Activated CD4-positive, alpha-beta T cell treated with anti-CD3 and anti-CD28 coated beads, Interleukin-2, amount 50 U/mL, for 4 hours (primary cell): ENCODE data around the gene WNT9B.

Experiments
- DNase-seq, 2 experiments: peaks; one replicate each; pipeline ENCODE4 v3.0.0-alpha.2; 2020

The WNT9B gene

GRCh38 chr17:46884552-46884951, 33.2 kb downstream of the WNT9B start:
- no peak for DNase-seq

DNA sequence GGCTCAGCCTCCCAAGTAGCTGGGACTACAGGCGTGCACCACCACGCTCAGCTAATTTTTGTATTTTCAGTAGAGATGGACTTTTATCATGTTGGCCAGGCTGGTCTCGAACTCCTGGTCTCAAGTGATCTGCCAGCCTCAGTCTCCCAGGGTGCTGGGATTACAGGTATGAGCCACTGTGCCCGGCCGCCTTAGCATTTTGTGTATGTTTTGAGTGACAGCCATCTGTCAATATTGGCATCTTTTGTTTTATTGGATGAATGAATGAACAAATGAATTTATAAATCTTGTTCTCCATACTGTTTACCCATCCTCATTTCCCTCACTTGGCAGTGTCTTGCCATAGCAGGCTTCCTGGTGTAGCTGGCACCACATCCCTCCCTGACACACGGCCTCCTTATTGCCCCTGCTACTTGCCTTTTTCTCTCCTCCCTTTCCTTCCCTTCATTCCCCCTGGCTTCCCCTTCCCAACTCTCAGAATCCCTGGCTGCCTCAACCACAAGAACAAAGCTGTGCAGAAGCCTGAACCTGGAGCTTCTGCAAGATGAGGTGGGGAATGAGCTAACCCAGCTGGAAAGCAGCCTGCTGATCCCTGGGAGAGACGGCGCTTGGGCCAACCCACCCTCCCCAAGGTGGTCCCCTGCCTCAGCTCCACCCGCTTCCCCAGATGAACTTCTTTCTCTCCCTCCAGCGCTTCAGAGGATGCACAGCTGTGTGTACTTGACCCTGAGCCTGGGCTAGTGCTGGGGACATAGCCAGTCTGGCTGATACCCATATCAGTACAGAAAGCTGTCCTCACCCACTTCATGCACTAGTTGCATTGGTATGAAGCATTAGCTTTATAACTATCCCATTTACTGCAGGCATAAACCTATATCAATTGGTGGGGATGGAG, 34.3 kb downstream of the WNT9B start:
- no peak for DNase-seq

- no peak for DNase-seq
These were observed 34.9 kb downstream of the WNT9B start for GRCh38 chr17:46886310-46886663.

GRCh38 chr17:46887717-46888116, 36.3 kb downstream of the WNT9B start:
- no peak for DNase-seq

- DNase-seq: no peak
These were observed 37.3 kb downstream of the WNT9B start for GRCh38 chr17:46888727-46889126.

DNA sequence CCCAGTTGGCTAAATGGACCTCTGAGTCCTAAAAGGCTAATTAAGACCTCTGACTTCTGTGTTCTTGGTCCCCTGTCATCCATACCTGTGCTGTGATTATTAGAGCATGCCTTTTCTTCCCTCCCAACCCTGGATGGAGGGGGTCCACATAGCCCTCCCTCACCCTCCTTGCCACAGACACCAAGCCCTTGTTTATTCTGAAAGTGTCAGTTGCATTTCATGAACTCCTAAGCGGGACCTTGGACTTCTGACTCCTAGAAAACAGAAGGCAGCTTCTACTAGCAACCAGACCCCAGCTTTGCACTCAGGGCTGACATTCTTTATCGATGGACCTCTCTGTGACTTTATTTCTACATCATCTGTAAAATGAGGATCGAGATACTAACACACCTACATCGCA, 38.1 kb downstream of the WNT9B start:
- no peak for DNase-seq

GRCh38 chr17:46889992-46890564, 38.7 kb downstream of the WNT9B start:
- DNase-seq: no peak

- no peak for DNase-seq
These were observed 39.3 kb downstream of the WNT9B start for GRCh38 chr17:46890638-46891037.

- DNase-seq: no peak
These were observed 40.9 kb downstream of the WNT9B start for GRCh38 chr17:46892192-46892703.

- DNase-seq: no peak
These were observed 42.6 kb downstream of the WNT9B start for GRCh38 chr17:46894024-46894423.

DNA sequence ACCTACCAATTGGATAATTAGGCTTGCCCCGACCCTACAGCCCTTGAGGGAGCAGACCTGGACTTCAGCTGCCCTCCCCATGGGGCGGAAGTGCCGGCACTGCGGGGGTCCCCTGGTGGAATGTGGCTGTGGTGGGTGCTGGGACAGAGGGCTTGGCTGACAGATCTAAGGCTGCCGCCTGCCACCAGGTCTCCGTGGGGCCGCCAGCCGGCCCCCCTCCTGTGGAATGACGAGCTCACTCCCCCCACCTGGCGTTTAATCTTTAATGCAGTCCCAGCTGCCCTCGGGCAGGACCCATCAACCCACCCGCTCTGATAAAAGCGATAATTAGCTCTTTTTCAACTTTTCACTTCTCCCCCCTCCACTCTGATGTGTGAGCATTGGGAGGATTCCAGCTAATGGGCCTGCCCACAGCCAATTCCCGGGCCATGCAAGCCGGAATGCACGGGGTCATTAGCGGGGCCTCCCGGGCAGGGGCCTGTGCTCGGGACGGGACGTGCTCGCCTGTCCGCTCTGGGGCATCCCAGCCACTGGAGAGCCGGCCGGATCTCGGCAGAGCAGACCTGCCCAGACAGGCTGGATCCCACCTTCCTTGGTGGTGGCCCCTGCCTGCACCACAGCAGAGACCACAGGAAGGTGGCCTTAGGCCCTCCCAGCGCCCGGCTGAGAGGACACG, 43.2 kb downstream of the WNT9B start:
- no peak for DNase-seq

DNA sequence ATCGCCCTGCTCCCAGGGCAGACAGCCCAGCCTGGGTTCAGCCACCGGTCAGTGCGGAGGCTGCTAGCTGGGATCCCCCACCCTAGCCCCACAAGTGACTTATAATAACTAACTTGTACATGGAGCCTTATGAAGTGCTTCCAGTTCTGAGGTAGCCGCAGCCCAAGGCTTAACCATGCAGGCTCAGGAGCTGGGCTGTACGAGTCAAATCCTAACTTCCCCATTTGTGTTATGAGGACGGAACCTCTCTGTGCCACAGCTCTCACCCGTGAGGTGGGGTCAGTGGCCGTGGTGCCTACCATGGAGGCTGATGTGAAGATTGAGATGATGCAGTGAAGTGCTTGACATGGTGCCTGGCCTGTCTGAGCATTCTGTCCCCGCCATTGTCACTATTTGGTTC, 43.8 kb downstream of the WNT9B start:
- DNase-seq: no peak

GRCh38 chr17:46896991-46897390, 45.6 kb downstream of the WNT9B start:
- no peak for DNase-seq

DNA sequence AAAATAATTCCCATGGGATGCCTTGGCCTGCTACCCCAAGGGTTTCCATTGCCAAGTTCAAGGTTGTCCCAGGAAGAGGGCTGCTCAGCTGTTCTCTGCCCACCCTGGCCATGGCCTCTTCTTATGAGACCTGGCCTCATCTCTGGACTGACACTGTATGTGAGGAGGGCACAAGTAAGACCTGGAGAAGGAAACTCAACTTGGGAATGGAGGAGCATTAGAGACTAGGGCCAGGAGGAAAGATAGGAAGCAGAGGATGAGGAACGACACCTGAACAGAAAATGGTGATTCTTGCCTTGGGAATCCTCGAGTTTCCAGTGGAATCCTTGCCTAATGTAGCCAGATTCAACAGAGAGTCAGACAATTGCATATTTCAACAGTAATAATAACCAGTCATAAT, 47.0 kb downstream of the WNT9B start:
- DNase-seq: no peak

DNA sequence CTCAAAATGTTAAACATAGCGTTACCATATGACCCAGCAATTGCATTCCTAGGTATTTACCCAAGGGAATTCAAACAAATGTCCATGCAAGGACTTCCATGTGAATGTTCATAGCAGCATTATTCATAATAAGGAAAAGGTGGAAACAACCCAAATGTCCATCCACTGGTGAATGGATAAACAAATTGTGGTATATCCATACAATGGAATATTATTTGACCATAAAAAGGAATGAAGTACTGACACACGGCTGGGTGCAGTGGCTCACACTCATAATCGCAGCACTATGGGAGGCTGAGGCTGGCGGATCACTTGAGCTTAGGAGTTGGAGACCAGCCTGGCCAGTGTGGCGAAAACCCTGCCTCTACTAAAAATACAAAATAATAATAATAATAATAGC, 47.5 kb downstream of the WNT9B start:
- DNase-seq: no peak

DNA sequence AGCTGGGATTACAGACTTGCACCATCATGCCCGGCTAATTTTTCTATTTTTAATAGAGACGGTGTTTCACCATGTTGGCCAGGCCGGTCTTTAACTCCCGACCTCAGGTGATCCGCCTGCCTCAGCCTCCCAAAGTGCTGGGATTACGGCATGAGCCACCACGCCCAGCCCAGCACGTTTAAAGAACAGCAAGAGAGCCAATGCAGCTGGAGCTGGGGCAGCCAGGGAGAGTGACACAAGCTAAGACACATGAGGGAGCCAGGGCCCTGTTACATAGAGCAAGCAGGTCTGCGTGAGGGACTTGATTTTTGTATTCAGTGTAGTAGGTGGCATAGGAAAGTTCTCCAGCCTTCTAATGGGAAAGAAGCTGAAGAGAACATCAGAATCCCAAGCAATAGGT, 49.9 kb downstream of the WNT9B start:
- no peak for DNase-seq

GRCh38 chr17:46903762-46904672, 52.6 kb downstream of the WNT9B start:
- no peak for DNase-seq

DNA sequence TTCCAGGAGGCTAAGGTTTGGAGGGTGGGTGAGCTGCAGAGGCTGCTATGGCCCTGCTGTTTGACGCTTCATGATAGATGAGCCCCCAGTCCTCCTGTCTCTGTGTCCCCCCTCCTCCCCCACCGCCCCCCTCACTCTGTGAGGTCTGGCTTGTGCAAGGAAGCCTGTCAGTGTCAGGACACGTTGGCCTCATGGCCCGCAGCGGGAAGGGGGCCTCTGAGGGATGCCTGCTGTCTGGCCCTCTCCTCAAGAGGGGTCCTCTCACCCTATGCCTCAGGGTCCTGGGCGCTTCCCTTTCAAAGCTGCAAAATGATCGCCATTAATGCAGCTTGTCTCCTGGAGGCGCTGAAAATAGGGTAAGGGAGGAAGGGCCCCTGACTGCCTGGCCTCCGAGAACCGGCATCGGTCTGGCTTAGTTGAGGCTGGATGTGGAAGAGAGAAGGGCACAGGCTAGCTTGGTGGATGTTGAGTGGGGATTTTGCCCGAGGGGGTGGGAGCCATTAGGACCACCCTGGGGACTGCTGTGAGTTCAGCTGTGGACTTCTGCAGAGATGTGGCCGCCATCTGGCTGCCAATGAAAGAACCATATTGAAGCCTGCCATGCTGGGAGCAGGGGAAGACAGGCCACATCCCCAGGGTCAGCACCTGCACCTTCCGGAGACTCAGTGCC, 56.8 kb downstream of the WNT9B start:
- DNase-seq: no peak

GRCh38 chr17:46910179-46910927, 59.0 kb downstream of the WNT9B start:
- no peak for DNase-seq

- DNase-seq: no peak
These were observed 59.9 kb downstream of the WNT9B start for GRCh38 chr17:46911311-46911710.

DNA sequence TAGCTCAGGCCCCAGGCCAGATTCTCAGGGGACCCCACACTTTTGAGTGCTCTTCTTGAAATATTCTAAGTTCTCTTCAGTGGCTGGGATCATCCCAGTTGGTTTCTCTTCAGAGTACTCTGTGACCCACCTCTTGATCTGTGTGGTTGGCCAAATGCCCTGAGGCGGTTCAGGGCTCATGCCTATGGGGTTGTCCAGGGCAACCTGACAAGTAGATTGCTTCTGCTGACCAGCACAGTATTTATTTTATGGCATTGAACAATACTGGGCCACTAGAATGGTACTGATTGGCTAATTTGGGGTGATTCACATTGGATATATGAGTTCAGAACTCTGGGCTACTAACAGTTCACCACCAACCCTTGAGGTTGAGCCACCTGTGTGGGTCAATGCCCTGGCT, 64.2 kb downstream of the WNT9B start:
- no peak for DNase-seq

DNA sequence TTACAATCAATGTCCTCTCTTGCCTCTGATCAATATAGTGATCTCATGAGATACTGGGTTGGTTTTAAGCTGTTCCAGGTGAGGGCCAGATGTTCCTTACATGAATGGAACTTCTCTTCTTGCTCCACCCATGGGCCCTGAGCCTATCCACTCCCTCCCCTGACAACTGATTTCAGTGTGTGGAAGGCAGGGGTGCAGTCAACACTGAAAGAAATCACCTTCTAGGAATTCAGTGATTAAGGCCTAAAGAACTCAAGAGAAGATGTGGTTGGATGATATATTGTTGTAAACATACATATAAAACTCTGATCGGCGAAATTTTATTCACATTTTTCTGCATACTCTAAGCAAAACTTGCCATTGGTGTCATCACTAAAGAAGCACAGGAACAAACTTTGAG, 64.8 kb downstream of the WNT9B start:
- no peak for DNase-seq
